H9 (cell line): ENCODE results near the gene SVOP. TPM values are rescaled to one million over a fixed set of nuclear protein-coding genes. Genes with fewer than 3 reads are reported as not detected.

Experiments used
- DNase-seq: peaks from one replicate; pipeline ENCODE4 v3.0.0-alpha.2; 2017
- H2AFZ ChIP-seq: one replicate; pipeline ENCODE4 v1.6.1; 2013; ENCODE audit warnings: mild to moderate bottlenecking, low read length, control low read depth, moderate library complexity
- H2AK5ac ChIP-seq: 2 replicates; pipeline ENCODE4 v1.6.1; 2013; ENCODE audit warnings: low read length, control low read depth, mixed read lengths; ENCODE audit not compliant: insufficient read length
- H2BK120ac ChIP-seq: one replicate; pipeline ENCODE4 v1.6.1; 2013; ENCODE audit warnings: low read depth, mild to moderate bottlenecking, low read length, control low read depth, inconsistent platforms; ENCODE audit not compliant: poor library complexity, severe bottlenecking
- H2BK12ac ChIP-seq: 2 replicates; pipeline ENCODE4 v1.6.1; 2013; ENCODE audit warnings: low read length, control low read depth, mixed read lengths, low read depth; ENCODE audit not compliant: insufficient read length
- H2BK15ac ChIP-seq: 2 replicates; pipeline ENCODE4 v1.6.1; 2013; ENCODE audit warnings: low read depth, low read length, control low read depth
- H2BK20ac ChIP-seq: one replicate; pipeline ENCODE4 v1.6.1; 2013; ENCODE audit warnings: low read depth, mild to moderate bottlenecking, low read length, control low read depth, inconsistent platforms; ENCODE audit not compliant: poor library complexity, severe bottlenecking
- H2BK5ac ChIP-seq: 2 replicates; pipeline ENCODE4 v1.6.1; 2013; ENCODE audit warnings: low read length, control low read depth, mixed read lengths; ENCODE audit not compliant: insufficient read length
- H3K14ac ChIP-seq: 2 replicates; pipeline ENCODE4 v1.6.1; 2013; ENCODE audit warnings: low read length, control low read depth; ENCODE audit not compliant: insufficient read depth
- H3K18ac ChIP-seq: 2 replicates; pipeline ENCODE4 v1.6.1; 2013; ENCODE audit warnings: low read depth, mild to moderate bottlenecking, mixed read lengths, low read length, control low read depth; ENCODE audit not compliant: insufficient read length
- H3K23ac ChIP-seq: 2 replicates; pipeline ENCODE4 v1.6.1; 2013; ENCODE audit warnings: low read length, control low read depth, mixed read lengths, low read depth; ENCODE audit not compliant: insufficient read length
- H3K23me2 ChIP-seq: 2 replicates; pipeline ENCODE4 v1.6.1; 2013; ENCODE audit warnings: low read depth, mild to moderate bottlenecking, mixed read lengths, low read length, control low read depth; ENCODE audit not compliant: insufficient read length, poor library complexity, severe bottlenecking
- H3K27ac ChIP-seq: 2 replicates; pipeline ENCODE4 v1.5.1; 2013; ENCODE audit warnings: low read length, control low read depth, mixed read lengths, low read depth; ENCODE audit not compliant: insufficient read length
- H3K27me3 ChIP-seq: 2 replicates; pipeline ENCODE4 v1.6.1; 2013; ENCODE audit warnings: low read length, control low read depth, inconsistent platforms; ENCODE audit not compliant: insufficient read depth
- H3K4ac ChIP-seq: 2 replicates; pipeline ENCODE4 v1.6.1; 2013; ENCODE audit warnings: low read depth, mild to moderate bottlenecking, control low read depth, inconsistent platforms, low read length, moderate library complexity
- H3K4me1 ChIP-seq: 2 replicates; pipeline ENCODE4 v1.6.1; 2013; ENCODE audit warnings: low read length, control low read depth, inconsistent platforms; ENCODE audit not compliant: insufficient read depth
- H3K4me2 ChIP-seq: 2 replicates; pipeline ENCODE4 v1.6.1; 2013; ENCODE audit warnings: low read length, control low read depth, mixed read lengths; ENCODE audit not compliant: insufficient read length, insufficient read depth
- H3K56ac ChIP-seq: 2 replicates; pipeline ENCODE4 v1.6.1; 2013; ENCODE audit warnings: low read depth, mild to moderate bottlenecking, mixed read lengths, low read length, control low read depth; ENCODE audit not compliant: insufficient read length
- H3K79me1 ChIP-seq: 2 replicates; pipeline ENCODE4 v1.6.1; 2013; ENCODE audit warnings: low read depth, mild to moderate bottlenecking, moderate library complexity, low read length, control low read depth, inconsistent platforms; ENCODE audit not compliant: insufficient read depth, poor library complexity, severe bottlenecking
- H3K79me2 ChIP-seq: 2 replicates; pipeline ENCODE4 v1.6.1; 2013; ENCODE audit warnings: low read length, control low read depth, inconsistent platforms; ENCODE audit not compliant: insufficient read depth
- H3K9ac ChIP-seq: 2 replicates; pipeline ENCODE4 v1.6.1; 2013; ENCODE audit warnings: low read length, control low read depth, mixed read lengths; ENCODE audit not compliant: insufficient read length; ENCODE audit errors: extremely low read depth
- H3K9me3 ChIP-seq: one replicate; pipeline ENCODE4 v1.6.1; 2013; ENCODE audit warnings: low read depth, low read length, inconsistent platforms; ENCODE audit not compliant: control insufficient read depth
- H3T11ph ChIP-seq: one replicate; pipeline ENCODE4 v1.6.1; 2013; ENCODE audit warnings: mild to moderate bottlenecking, low read length, control low read depth, inconsistent platforms
- H4K20me1 ChIP-seq: one replicate; pipeline ENCODE4 v1.6.1; 2013; ENCODE audit not compliant: control insufficient read depth, insufficient read length, insufficient read depth
- H4K5ac ChIP-seq: 2 replicates; pipeline ENCODE4 v1.6.1; 2013; ENCODE audit warnings: low read depth, mild to moderate bottlenecking, mixed read lengths, low read length, control low read depth; ENCODE audit not compliant: insufficient read length
- H4K8ac ChIP-seq: replicated peaks from 2 replicates; pipeline ENCODE4 v1.6.1; 2013; ENCODE audit warnings: low read length, control low read depth, mixed read lengths, low read depth; ENCODE audit not compliant: insufficient read length
- H4K91ac ChIP-seq: 2 replicates; pipeline ENCODE4 v1.6.1; 2013; ENCODE audit warnings: low read depth, mild to moderate bottlenecking, moderate library complexity, mixed read lengths, low read length, control low read depth; ENCODE audit not compliant: insufficient read length
- H3K27ac Mint-ChIP-seq, 3 experiments: 2 replicates in 2 of 3; 3 replicates in 1 of 3; pipeline ENCODE4 v1.8.0; 2020 to 2021; ENCODE audit warnings: mixed read lengths in 3 of 3, mild to moderate bottlenecking in 1 of 3, moderate library complexity in 1 of 3
- H3K27me3 Mint-ChIP-seq: 2 replicates; pipeline ENCODE4 v1.8.0; 2021; ENCODE audit warnings: low read depth, mild to moderate bottlenecking, moderate library complexity, mixed read lengths
- H3K36me3 Mint-ChIP-seq, 3 experiments: 2 replicates in 2 of 3; 3 replicates in 1 of 3; pipeline ENCODE4 v1.8.0; 2020 to 2021; ENCODE audit warnings: low read depth in 3 of 3, mixed read lengths in 3 of 3; ENCODE audit not compliant: insufficient read depth in 1 of 3
- H3K4me1 Mint-ChIP-seq, 2 experiments: 2 replicates each; pipeline ENCODE4 v1.8.0; 2020; ENCODE audit warnings: mixed read lengths in 2 of 2
- H3K4me3 Mint-ChIP-seq, 2 experiments: 2 replicates in 1 of 2; 3 replicates in 1 of 2; pipeline ENCODE4 v1.8.0; 2020 to 2021; ENCODE audit warnings: mild to moderate bottlenecking in 2 of 2, mixed read lengths in 2 of 2, moderate library complexity in 1 of 2
- H3K9me3 Mint-ChIP-seq, 2 experiments: 2 replicates in 1 of 2; 3 replicates in 1 of 2; pipeline ENCODE4 v1.8.0; 2020; ENCODE audit warnings: mild to moderate bottlenecking in 2 of 2, mixed read lengths in 2 of 2, moderate library complexity in 1 of 2
- WGBS: extraction: QIAGEN DNeasy Blood & Tissue Kit; methylation state at CpG from one replicate; pipeline ENCODE4 v1.1.7; 2013; ENCODE audit warnings: missing lambda C conversion rate, low lambda C conversion rate, mixed read lengths; ENCODE audit not compliant: insufficient read length; ENCODE audit errors: extremely low coverage; 5-methylcytosine and 5-hydroxymethylcytosine counted together
- total RNA-seq: library from RNA; stranded (reverse); gene quantifications from 2 replicates; pipeline ENCODE4 v1.2.1, GENCODE V29; 2021
- TF ChIP-seq, protein P1 (sequence below): fragments of 200-600 bp; sonication (generic); conservative IDR thresholded peaks from 3 replicates; pipeline ENCODE4 v1.8.0; 2021; ENCODE audit warnings: antibody characterized with exemption, mild to moderate bottlenecking

The SVOP gene
- total RNA-seq, 1 experiment from 2014 or later, result 0.15 TPM

DNA sequence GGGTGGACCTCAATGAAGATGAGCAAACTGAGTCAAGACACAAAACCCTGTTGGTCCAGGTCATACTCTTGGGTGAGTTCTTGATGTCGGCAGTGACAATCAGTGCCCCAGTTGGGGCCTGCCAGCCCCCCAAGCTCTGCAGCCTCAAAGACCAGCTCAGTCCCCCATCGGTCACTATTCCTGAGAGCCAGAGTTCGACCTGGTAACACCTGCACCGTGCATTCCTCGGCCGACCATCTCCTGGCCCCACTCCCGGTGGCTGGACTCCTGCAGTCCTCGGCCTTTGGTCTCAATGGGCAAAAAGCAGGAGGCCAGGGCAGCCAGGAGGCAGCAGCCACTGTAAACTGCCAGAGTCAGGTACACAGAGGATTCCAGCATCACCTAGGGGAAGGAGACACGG, 108.5 kb downstream of the SVOP start:
- Histone ChIP-seq H3K23me2 (no peaks in the 10 kb centered on the region), H3K23ac (no peak overlapping the region), H3K4me1 (no peaks in the 10 kb centered on the region), H4K91ac (no peak overlapping the region), H3K9ac (no peak overlapping the region), H2AFZ (no peak overlapping the region), H3K18ac (no peak overlapping the region), H3K27ac (no peak overlapping the region), H3T11ph (no peak overlapping the region), H3K14ac (no peak overlapping the region), H4K8ac (no peak overlapping the region), H4K5ac (no peak overlapping the region), H2BK12ac (no peak overlapping the region), H2AK5ac (no peak overlapping the region), H3K4ac (no peak overlapping the region), H2BK15ac (no peak overlapping the region), H3K56ac (no peak overlapping the region), H3K27me3 (no peaks in the 10 kb centered on the region), H3K4me2 (no peak overlapping the region), H4K20me1 (no peaks in the 10 kb centered on the region), H3K9me3 (no peaks in the 10 kb centered on the region), H3K79me2 (no peaks in the 10 kb centered on the region), H2BK5ac (no peak overlapping the region), H2BK120ac (no peak overlapping the region), H3K79me1 (no peaks in the 10 kb centered on the region), H2BK20ac (no peak overlapping the region)
- DNase-seq, result no peak
- Mint-ChIP-seq H3K36me3 (no peaks in the 10 kb centered on the region), H3K27ac (no peak overlapping the region), H3K27me3 (peaks cover 10% of the 10 kb centered on the region), H3K4me1 (peaks cover 16 to 17% of the 10 kb centered on the region in 2 experiments), H3K4me3 (no peak overlapping the region), H3K9me3 (peaks cover 0 to 3% of the 10 kb centered on the region in 2 experiments; a peak in 2 of 5 replicates)
- TF ChIP-seq, protein P1, sequence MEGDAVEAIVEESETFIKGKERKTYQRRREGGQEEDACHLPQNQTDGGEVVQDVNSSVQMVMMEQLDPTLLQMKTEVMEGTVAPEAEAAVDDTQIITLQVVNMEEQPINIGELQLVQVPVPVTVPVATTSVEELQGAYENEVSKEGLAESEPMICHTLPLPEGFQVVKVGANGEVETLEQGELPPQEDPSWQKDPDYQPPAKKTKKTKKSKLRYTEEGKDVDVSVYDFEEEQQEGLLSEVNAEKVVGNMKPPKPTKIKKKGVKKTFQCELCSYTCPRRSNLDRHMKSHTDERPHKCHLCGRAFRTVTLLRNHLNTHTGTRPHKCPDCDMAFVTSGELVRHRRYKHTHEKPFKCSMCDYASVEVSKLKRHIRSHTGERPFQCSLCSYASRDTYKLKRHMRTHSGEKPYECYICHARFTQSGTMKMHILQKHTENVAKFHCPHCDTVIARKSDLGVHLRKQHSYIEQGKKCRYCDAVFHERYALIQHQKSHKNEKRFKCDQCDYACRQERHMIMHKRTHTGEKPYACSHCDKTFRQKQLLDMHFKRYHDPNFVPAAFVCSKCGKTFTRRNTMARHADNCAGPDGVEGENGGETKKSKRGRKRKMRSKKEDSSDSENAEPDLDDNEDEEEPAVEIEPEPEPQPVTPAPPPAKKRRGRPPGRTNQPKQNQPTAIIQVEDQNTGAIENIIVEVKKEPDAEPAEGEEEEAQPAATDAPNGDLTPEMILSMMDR, result no peak
- WGBS, result no CpG with 5 or more reads among the region's 9 CpGs
